RPMI8226 (cell line): Measurements from ENCODE around the gene AMMECR1.
"Not testable (repeated sequence)": the region's sequence is repeated elsewhere in the genome, so short reads cannot be mapped to it uniquely, and the experiment has no call there.

ENCODE experiments used
- DNase-seq: peaks from one replicate; pipeline ENCODE4 v3.0.0-alpha.2; 2015

AMMECR1 gene

DNA sequence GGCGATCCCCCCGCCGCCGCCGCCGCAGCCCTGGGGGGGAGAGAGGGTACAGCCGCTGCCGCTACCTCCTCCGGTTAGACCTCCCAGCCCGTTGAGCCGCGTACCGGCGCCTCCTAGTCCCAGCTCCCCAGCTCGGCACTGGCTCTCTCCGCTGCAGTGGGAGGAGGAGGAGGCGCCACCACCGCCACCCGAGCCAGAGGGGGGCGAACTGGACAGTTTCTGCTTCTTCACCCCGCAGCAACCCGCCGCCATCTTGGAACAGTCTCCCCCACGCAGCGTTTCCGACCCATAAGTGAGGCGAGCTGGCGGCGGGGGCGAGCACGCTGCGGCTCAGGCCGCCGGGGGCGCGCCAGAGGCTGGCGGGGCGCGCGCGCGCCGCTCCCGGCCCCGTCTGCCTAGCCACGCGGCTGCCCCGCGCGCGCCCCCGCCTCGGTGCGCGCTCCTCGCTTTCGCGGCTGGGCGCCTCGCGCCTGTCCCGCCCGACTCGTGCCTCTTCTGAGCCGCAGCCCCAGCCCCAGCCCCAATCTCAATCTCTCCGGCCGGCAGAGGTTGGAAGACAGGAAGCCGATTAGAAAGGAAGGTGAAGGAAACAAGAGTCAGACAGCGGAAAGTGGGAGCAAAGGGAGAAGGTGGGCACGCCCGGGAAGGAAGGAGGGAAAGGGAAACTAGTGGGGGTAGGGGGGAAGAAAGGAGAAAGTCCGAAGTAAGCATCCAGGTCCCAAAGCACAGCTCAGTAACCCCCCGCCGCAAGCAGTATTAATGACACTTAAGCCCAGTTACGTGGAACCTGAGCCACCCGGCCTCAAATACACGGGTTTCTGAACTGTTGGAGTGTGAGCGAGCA is at the start of gene AMMECR1:
Gene AMMECR1, minus strand, starts transcription at position 266 of the 844 bp plus-strand sequence. Its CDS starts 14 bp downstream, at position 252.
- DNase-seq: peak; percentile 91

DNA sequence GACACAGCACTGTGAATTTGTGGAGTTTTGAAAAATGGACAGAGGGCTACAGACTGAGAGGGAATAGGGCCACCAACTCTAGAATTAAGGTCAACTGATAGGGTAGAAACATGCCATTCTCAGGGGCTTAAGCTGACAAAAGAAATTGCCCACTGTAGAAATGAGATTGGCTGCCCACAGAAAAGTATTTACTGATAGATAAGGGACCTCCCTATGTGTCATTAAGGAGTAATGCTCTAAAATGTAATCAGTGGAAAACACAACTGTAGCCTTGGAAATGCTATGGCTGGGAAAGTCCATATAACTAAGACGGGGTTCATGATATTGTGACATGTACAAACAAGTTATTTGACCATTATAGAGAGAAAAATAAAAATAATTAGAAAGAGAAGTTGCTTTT is 45.4 kb upstream of the AMMECR1 start:
- DNase-seq: no peak

DNA sequence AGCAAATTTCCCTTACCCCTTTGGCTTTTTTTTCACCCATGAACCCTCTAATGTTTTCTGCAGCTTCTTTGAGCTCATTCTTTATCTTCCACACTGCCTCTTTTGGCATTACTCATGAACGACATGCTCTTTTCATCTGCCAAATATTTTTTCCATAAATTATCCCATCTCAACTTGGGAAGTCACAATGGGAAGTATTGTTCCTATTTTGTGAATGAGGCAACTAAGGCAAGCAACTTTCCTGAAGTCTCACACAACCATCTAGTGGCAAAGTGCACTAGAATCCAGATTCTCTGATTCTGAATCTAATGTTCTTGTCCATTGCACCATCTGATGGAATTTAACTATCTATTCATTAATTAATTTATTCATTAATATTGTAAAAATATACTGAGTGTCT is 41.4 kb upstream of the AMMECR1 start:
- DNase-seq: no peak

DNA sequence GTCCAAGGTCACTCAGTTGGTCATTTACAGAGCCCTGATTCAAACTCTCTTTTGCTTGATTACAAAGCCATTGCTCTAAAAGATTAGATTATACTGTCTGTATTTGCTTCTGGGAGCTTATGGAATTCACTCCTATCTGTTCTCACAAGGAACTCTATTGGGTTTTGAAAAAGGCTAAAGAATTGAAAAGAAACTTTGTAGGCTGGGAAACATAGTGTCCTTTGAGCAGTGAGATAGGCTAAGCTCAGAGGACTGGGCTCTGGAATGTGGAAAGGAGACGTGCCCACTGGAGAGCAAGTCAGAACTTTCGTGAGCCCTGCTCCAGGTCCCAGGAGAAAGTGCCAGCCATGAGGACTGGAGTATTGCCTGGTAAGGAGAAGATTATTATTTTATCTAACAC is 40.7 kb upstream of the AMMECR1 start, which contains the start of gene RTL9:
Gene RTL9, plus strand, starts transcription at position 301 of the 400 bp plus-strand sequence. CDS start 91,770 bp downstream, outside the sequence.
- no peak for DNase-seq

DNA sequence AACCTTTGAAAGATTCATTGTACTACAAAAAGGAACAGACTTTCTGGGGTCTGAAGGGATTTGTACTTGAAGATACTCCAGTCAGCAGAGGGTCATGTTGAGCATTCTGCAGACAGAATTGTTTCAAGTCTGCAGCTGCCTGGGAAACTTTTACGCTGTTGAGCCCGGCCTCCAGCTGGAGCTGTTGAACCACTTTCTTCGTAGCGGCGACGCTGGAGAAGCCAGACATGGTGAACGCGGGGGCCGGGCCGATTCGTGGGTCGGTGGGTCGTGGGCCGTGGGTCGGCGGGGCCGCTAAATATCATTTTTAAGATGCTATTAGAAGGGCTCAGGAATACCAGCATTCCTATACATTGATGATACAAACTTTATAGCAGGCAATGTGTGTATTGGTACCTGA is 28.8 kb upstream of the AMMECR1 start:
- no peak for DNase-seq

DNA sequence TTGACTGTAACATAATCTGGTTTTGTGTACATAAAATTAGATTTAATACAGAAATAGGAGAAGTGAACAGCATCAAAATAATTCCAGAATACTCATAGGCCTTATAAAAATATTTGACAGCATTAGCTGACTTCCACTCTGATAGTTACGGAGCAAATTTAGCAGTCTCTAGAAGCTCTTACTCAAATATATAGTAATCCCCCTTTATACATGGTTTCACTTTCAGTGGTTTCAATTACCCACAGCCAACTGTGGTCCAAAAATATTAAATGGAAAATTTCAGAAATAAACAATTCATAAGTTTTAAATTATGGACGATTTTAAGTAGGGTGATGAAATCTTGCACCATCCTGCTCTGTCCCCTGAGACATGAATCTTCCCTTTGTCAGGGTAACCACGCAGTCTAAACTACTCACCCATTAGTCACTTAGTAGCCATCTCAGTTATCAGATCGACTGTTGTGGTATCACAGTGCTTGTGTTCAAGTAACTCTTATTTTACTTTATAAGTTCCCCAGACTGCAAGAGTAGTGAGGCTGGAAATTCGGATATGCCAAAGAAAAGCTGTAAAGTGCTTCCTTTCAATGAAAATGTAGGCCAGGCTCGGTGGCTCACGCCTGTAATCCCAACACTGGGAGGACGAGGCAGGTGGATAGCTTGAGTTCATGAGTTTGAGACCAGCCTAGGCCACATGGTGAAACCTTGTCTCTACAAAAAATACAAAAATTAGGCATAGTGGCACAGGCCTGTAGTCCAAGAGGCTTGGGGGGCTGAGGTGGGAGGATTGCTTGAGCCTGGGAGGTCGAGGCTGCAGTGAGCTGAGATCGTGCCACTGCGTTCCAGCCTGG is 23.5 kb upstream of the AMMECR1 start:
- DNase-seq: no peak

DNA sequence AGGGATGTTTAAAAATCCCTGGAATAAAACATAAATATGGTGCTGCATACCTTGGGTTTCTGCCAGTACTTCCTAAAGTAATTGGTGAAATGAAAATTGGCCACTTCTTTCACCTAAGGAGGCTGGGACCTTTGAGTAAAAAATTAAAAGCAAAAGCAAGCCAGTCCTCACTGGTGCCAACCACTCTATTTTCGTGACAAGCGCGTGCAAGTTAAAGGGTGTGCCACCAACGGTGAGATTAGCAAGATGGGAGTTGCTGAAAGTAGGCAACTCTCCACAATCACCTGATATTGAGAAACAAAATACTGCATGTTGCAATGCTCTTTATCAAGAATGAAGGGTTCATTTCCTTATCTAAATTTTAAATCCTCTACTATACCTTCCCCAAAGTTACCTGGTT is 21.1 kb upstream of the AMMECR1 start:
- no peak for DNase-seq

DNA sequence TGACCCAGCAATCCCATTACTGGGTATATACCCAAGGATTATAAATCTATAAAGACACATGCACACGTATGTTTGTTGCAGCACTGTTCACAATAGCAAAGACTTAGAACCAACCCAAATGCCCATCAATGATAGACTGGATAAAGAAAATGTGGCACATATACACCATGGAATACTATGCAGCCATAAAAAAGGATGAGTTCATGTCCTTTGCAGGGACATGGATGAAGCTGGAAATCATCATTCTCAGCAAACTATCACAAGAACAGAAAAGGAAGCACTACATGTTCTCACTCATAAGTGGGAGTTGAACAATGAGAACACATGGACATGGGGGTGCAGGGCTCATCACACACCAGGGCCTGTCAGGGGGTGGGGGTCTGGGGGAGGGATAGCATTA is 15.6 kb upstream of the AMMECR1 start:
- not testable (repeated sequence) for DNase-seq

DNA sequence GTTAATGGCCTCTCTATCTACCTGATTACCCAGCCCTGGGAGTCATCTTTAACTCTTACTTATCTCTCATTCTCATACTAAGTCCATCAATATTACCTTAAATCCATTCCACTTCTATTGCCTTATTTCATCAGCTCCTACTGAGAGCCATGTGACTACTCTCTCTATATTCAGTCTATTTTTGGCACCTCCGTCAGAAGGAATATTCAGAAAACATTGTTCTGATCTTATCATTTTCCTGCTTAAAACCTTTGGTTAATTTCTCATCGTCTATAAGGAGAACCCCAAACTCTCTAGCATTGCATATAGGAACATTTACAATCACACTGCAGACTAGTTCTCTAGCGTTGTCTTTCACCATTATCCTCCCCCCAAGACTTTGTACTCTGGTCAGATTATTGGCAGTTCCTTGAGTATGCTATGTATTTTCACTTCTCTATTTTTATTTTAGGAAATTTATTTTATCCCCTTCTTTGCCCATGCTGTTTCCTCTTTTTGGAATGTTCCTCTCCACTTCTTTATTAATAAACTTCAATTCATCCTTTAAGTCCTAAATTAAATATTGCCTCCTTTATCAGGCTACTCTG is 13.7 kb upstream of the AMMECR1 start:
- DNase-seq: peak; percentile 31

GRCh38 chrX:110328613-110329012 is 10.7 kb upstream of the AMMECR1 start:
- DNase-seq: not testable (repeated sequence)

- no peak for DNase-seq
Observed at GRCh38 chrX:110327336-110327735, 9.5 kb upstream of the AMMECR1 start.

DNA sequence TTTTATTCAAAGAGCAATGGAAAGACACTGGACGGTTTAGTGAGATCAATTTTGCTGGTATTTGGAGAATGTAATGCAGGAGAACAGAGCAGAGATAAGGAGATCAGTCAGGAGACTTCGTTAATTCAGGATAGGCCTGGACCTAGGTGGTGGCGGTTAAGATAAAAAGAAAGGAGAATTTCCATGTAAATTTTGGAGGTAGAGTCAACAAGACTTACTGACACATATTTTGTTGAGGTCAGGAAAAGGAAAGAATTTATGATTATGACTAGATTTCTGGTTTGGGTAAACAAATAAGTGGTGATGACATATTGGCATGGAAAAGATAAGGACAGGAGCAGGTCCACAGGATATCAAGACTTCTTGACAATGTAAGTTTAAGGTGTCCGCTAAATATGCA is 8.8 kb upstream of the AMMECR1 start:
- no peak for DNase-seq

DNA sequence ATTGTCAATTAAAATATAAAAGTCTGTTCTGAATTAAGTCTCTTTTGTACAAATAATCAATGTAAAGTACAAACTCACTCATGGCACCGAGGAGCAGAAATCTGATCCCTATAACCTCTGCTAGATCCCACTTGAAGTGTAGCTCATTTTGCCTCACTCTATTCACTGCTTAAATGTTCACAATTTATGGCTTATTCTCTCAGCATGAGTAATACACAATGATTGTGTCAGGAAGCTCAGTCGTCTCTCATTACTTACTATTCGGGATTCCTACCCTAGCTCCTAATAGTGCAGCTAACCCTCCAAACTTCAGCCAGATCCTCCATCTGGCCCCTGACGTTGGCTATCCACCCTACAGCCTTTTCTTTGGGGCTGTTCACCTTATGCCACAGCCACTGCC is 4.7 kb upstream of the AMMECR1 start:
- DNase-seq: no peak

- DNase-seq: no peak
Observed at GRCh38 chrX:110321670-110322069, 3.8 kb upstream of the AMMECR1 start.

- DNase-seq: no peak
Observed at GRCh38 chrX:110321081-110321480, 3.2 kb upstream of the AMMECR1 start.

DNA sequence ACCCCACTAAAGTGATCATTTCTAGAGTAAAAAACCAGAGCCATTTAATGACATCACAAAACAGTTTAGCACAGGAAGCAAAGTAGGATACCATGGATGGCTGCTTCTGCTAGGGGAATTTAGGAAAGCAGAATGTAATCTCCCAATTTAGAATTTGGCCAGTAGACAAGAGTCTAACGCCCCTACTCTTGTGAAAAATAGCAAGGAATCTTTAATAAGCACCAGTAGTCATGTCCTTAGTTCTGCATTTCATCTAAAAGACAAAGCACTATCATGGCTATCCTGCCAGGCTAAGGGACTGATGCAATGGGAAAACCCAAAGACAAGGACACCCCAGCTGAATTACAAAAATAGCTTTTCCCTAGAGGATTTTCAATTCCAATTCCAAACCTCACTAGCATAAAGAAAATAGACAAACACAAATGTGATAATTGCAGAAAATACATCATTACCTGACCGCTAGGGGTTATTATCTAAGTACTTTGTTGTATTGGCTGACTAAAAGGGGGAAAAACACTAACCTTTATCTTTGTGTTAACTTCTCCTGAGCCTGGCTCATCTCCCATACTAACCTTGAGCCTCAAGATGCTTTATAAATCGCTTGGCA is 2.6 kb upstream of the AMMECR1 start:
- no peak for DNase-seq

GRCh38 chrX:110318664-110318968 is 731 bp upstream of the AMMECR1 start:
- DNase-seq: peak; percentile 57

GRCh38 chrX:110317061-110317819 is 645 bp downstream of the AMMECR1 start:
- peak; percentile 42 for DNase-seq

DNA sequence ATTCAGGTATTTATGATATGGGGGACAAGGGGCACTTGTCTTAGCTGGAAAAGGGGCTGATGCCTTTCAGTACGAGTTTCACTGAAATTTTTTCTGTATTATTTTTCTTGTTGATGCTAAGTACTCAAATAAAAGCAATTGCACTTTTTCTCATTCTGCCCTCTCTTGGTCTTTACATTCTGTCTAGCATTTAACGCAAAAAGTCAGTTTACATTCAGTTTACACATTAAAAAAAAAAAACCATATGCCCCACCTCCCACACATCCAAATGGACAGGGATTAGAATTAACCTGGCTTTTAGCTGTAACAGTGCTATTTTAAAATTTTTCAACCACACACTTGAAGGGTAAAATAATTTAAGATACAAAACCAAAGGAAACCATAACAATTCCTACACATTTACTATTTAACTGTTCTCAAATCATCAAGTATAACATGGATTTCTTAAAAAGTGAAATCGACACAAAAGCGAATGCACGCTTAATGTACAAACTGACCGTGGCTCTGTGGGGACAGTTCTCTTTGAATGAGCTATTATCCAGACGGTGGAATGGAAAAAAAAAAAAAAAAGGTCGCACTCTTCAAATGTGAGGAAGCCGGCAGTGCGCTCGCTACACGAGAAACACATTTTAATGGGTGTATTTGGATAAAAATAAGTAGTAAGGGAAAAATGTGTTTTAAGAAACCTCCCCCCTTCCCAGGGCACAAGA is 1.4 kb downstream of the AMMECR1 start:
- DNase-seq: peak; percentile 8

DNA sequence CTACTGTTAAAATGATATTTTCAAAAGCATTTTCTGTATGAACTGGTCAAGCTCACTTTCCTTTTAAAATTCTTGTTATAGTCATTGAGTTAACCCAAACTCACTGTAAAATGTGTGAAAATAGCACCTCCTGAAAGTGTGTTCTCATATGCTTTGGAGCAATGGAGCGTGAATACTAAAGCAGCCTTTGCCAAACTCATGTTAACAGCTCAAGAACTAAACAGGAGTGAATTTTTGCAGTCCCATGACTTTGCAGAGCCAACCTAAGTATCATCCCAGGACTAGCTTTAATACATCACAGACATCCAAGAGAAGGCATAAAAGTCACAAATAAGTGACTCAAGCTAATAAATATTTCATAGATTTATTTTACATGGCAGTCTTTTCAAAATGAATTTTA is 2.3 kb downstream of the AMMECR1 start:
- no peak for DNase-seq

DNA sequence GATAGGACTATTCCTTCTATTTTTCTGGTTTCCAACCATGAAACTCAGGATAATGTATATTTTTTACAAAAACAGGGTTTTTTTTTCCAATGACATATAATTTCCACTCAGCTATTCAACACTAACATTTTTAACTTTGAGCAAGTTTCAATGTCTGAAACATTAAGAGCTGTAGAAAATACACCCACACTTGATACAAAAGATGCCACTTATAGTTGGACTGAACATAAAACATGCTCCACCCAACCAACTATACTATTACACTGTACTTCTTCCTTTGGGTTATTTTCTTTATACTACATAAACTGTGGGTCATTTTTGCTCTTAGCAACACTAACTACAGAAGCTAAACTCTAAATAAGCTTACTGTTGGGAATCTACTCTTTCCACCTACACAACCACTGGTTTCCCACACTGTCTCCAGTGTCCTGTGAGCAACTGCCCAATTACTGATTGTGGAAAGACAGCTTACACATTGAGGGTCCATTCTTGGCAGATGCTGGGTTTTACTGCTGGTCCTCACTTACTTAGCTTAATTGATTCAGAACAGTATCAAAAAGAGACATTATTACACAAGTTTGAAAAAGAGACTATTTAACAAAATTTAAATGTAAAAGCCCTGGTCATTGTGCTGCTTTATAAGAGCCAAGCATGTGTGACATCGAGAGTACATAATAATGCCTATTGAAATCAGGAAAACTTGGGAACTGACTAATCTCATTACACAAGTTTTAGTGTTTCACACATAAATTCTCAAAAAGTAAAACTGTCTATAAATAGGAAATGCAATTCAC is 6.3 kb downstream of the AMMECR1 start:
- no peak for DNase-seq
